Fibroblast of villous mesenchyme (primary cell): ENCODE results near the gene PARP9. TPM values are rescaled to one million over a fixed set of nuclear protein-coding genes. Genes with fewer than 3 reads are reported as not detected.

Source experiments
- DNase-seq: peaks from one replicate; pipeline ENCODE4 v3.0.0-alpha.2; 2010; ENCODE audit warnings: low read depth
- H3K4me3 ChIP-seq: 2 replicates; pipeline ENCODE4 v1.5.1; 2011; ENCODE audit warnings: low read depth, mild to moderate bottlenecking, low read length
- CTCF ChIP-seq: IDR thresholded peaks from 2 replicates; pipeline ENCODE4 v1.5.1; 2012; ENCODE audit warnings: low read depth, mild to moderate bottlenecking, low read length; ENCODE audit not compliant: insufficient read depth
- total RNA-seq: library from RNA; depleted of rRNA; stranded (reverse); fragments of >200 nt; gene quantifications from 2 replicates; pipeline ENCODE4 v1.2.3, GENCODE V29; 2012

PARP9 gene
- total RNA-seq, 1 donor: 34.5 TPM

DNA sequence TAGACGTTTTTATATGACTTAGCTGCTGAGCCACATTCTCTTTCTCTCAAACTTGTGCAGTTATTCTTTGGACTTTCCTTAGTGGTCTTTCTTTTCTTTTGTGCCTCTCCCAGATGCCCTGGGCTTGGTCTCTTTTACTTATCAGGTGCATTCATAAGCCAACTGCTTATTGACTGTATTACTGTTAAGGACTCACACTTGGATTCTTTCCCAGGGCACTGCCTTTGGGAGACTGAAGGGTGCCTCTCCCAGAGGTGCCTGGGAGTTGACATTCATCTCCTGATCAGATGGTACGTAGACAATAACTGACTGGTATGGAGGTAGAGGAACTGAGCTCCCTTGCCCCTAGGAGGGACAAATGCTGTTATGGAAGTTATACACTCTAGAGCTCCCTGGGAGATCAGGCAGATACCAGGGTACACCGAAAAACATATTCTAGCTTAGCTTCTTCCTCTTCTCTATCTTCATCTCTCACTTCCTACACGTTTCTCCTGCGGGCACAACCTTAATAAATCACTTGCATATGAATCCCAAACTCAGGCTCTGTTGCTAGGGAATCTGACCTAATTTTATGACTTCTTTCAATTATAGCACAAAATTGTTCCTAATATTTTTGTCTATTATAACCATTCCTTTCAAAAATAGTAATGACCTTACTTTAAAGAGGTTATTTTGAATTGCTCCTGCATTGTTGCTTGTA, 38.1 kb upstream of the PARP9 start:
- H3K4me3 ChIP-seq: no peak overlapping the region
- TF ChIP-seq CTCF: no peak
- DNase-seq: no peak

- TF ChIP-seq CTCF: no peak
- H3K4me3 ChIP-seq: no peak overlapping the region
- no peak for DNase-seq
Observed at GRCh38 chr3:122598556-122598955, 34.5 kb upstream of the PARP9 start.

GRCh38 chr3:122598151-122598550, 34.1 kb upstream of the PARP9 start:
- H3K4me3 ChIP-seq: no peak overlapping the region
- no peak for TF ChIP-seq CTCF
- DNase-seq: no peak

- no peak overlapping the region for H3K4me3 ChIP-seq
- no peak for DNase-seq
- TF ChIP-seq CTCF: no peak
Observed at GRCh38 chr3:122594025-122594424, 29.9 kb upstream of the PARP9 start.

GRCh38 chr3:122590610-122591009, 26.5 kb upstream of the PARP9 start:
- no peak for TF ChIP-seq CTCF
- no peak for DNase-seq
- H3K4me3 ChIP-seq: no peak overlapping the region

DNA sequence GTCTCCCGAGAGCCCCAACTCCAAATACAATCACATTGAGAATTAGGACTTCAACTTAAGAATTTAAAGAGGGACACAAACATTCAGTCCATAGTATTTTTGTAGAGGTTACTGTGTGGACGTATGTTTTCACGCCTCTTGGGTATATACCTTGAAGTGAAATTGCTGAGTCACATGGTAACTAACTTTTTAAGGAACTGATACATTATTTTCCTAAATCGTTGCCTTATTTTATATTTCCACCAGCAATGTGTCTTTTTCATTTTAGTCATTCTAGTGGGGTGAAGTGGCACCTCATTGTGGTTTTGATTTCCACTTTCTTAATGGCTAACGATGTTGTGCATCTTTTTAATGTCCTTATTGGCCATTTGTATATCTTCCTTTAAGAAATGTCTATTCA, 25.2 kb upstream of the PARP9 start:
- H3K4me3 ChIP-seq: no peak overlapping the region
- TF ChIP-seq CTCF: no peak
- DNase-seq: no peak

GRCh38 chr3:122587572-122587971, 23.5 kb upstream of the PARP9 start:
- H3K4me3 ChIP-seq: no peak overlapping the region
- no peak for DNase-seq
- TF ChIP-seq CTCF: no peak
